ENCODE data around the gene STAC. TPM values are rescaled to one million over a fixed set of nuclear protein-coding genes. Genes with fewer than 3 reads are reported as not detected.

Gene STAC
- total and polyA plus RNA-seq, 2 donors (not counting 3 experiments of a cell fraction or from before 2014, with no cell fraction given): 0.03 to 0.88 TPM

DNA sequence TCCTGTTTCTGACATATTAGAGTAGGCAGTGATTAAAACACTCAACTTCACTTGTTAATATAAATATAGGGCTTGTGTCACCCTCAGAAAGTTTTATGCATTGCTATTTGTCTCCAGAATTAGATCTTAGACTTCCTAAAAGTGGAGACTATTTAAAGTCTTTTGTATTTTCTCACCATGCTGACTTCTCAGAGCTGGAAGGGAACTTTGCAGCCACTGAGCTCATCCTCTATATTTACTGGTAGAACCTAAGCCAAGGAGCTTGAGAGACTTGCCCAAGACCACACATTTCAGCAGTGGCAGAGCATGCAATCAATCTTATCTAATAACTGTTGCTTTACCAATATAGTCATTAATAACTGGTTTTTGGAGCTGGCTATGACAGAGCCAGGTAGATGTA, 53.2 kb downstream of the STAC start:
- Histone ChIP-seq H3K9me3 (replicated peaks; ENCODE audit: control insufficient read depth, insufficient read depth, low read length) (no peaks in the 10 kb centered on the region), H3K79me2 (ENCODE audit: control insufficient read depth, insufficient read depth, low read length) (no peaks in the 10 kb centered on the region), H3K4me2 (ENCODE audit: insufficient read depth, low read length) (no peak overlapping the region), H3K36me3 (ENCODE audit: control insufficient read depth in 2 of 2, extremely low read depth in 1 of 2, insufficient read depth in 2 of 2, low read length in 2 of 2) (no peaks in the 10 kb centered on the region), H3K4me3 (replicated peaks in 1 of 3; ENCODE audit: insufficient read depth in 1 of 3, low read depth in 1 of 3, low read length in 3 of 3) (no peak overlapping the region), H3K9me1 (replicated peaks; ENCODE audit: control insufficient read depth, extremely low read depth, insufficient read depth, low read length) (no peaks in the 10 kb centered on the region), H3K9ac (replicated peaks; ENCODE audit: extremely low read depth, insufficient read depth, low read length) (no peak overlapping the region), H3K27ac (ENCODE audit: insufficient read depth, low read depth, low read length) (no peak overlapping the region), H2AFZ (ENCODE audit: low read depth, low read length) (no peak overlapping the region), H4K20me1 (replicated peaks; ENCODE audit: control insufficient read depth, extremely low read depth, insufficient read depth, low read length) (no peaks in the 10 kb centered on the region), H3K27me3 (ENCODE audit: control insufficient read depth in 2 of 2, insufficient read depth in 2 of 2, low read length in 2 of 2) (no peaks in the 10 kb centered on the region), H3K4me1 (ENCODE audit: control insufficient read depth, extremely low read depth, insufficient read depth, low read length) (no peaks in the 10 kb centered on the region)
- ChIA-PET CTCF (no interaction called here), POLR2A (no interaction called here)
- no TSS peak for BruUV-seq (replicated peaks)
- dilution Hi-C loops (cut with MboI; ENCODE audit: extremely low pct_ligation_motif_present, low sequenced_read_pairs) (no loop called here), intact Hi-C loops (cut with micrococcal nuclease) (no loop called here)
- DNase-seq (ENCODE audit: low read depth, low spot score) (no peak), FAIRE-seq (no peak)
- TF ChIP-seq GATA2 (IDR thresholded peaks at IDR 0.05; ENCODE audit: insufficient read depth, insufficient read length, low read depth, low read length) (no peak), POLR2AphosphoS5 (IDR thresholded peaks at IDR 0.05; ENCODE audit: insufficient read depth, low read depth, low read length) (no peak), JUN (IDR thresholded peaks at IDR 0.05; ENCODE audit: borderline replicate concordance, insufficient read depth, insufficient read length, low read depth) (no peak), POLR2A (IDR thresholded peaks at IDR 0.05; ENCODE audit: low read depth, low read length) (no peak)

DNA sequence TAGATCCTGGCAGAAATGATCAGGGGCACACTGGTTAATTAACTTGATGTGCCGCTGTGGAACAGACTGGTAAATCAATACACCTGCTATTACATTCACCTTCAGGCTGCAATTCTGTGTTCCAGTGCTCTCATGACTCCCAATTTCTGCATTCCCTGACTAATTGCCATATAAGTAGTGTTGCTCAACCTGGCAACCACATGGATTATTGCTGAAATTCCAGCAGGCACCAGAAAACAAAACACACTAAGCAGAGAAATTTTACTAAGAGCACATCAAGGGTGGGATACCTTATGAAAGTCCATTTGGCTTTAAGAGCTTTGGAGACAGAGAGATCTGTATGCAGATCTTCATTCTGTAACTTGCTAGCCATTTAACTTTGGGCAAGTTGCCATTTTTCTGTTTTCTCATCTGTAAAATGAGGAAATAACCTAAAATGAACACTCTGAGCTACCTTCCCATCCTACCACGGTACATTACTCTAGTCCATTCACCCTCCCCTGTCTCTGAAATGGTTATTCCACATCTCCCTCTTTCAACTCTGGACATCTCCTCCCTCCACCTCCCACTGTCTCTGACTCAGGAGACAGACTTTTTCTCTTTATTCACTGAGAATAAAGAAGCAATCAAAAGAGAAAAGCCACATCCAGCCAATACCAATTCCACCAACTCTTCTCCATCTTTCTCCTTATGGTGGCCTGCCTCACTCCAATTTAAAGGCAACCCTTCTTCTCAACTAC, 54.6 kb downstream of the STAC start:
- Histone ChIP-seq H2AFZ (ENCODE audit: low read depth, low read length) (no peak overlapping the region), H3K9me1 (replicated peaks; ENCODE audit: control insufficient read depth, extremely low read depth, insufficient read depth, low read length) (no peaks in the 10 kb centered on the region), H3K4me1 (ENCODE audit: control insufficient read depth, extremely low read depth, insufficient read depth, low read length) (no peaks in the 10 kb centered on the region), H3K79me2 (ENCODE audit: control insufficient read depth, insufficient read depth, low read length) (no peaks in the 10 kb centered on the region), H3K4me3 (replicated peaks in 1 of 3; ENCODE audit: insufficient read depth in 1 of 3, low read depth in 1 of 3, low read length in 3 of 3) (no peak overlapping the region), H3K4me2 (ENCODE audit: insufficient read depth, low read length) (no peak overlapping the region), H3K9ac (replicated peaks; ENCODE audit: extremely low read depth, insufficient read depth, low read length) (no peak overlapping the region), H4K20me1 (replicated peaks; ENCODE audit: control insufficient read depth, extremely low read depth, insufficient read depth, low read length) (no peaks in the 10 kb centered on the region), H3K36me3 (ENCODE audit: control insufficient read depth in 2 of 2, extremely low read depth in 1 of 2, insufficient read depth in 2 of 2, low read length in 2 of 2) (no peaks in the 10 kb centered on the region), H3K9me3 (replicated peaks; ENCODE audit: control insufficient read depth, insufficient read depth, low read length) (no peaks in the 10 kb centered on the region), H3K27ac (ENCODE audit: insufficient read depth, low read depth, low read length) (no peak overlapping the region), H3K27me3 (ENCODE audit: control insufficient read depth in 2 of 2, insufficient read depth in 2 of 2, low read length in 2 of 2) (no peaks in the 10 kb centered on the region)
- dilution Hi-C loops (cut with MboI; ENCODE audit: extremely low pct_ligation_motif_present, low sequenced_read_pairs) (no loop called here), intact Hi-C loops (cut with micrococcal nuclease) (no loop called here)
- BruUV-seq (replicated peaks): no TSS peak
- FAIRE-seq (no peak), DNase-seq (ENCODE audit: low read depth, low spot score) (no peak)
- no peak for TF ChIP-seq GATA2 (IDR thresholded peaks at IDR 0.05; ENCODE audit: insufficient read depth, insufficient read length, low read depth, low read length)
- TF ChIP-seq JUN (IDR thresholded peaks at IDR 0.05; ENCODE audit: borderline replicate concordance, insufficient read depth, insufficient read length, low read depth): no peak
- TF ChIP-seq POLR2AphosphoS5 (IDR thresholded peaks at IDR 0.05; ENCODE audit: insufficient read depth, low read depth, low read length): no peak
- TF ChIP-seq POLR2A (IDR thresholded peaks at IDR 0.05; ENCODE audit: low read depth, low read length): no peak
- TF ChIP-seq MYC (IDR thresholded peaks at IDR 0.05; ENCODE audit: low read depth, low read length): no peak
- no peak for TF ChIP-seq EZH2 (IDR thresholded peaks at IDR 0.05; ENCODE audit: borderline replicate concordance, low read depth, low read length, severe bottlenecking)
- TF ChIP-seq, protein P1, sequence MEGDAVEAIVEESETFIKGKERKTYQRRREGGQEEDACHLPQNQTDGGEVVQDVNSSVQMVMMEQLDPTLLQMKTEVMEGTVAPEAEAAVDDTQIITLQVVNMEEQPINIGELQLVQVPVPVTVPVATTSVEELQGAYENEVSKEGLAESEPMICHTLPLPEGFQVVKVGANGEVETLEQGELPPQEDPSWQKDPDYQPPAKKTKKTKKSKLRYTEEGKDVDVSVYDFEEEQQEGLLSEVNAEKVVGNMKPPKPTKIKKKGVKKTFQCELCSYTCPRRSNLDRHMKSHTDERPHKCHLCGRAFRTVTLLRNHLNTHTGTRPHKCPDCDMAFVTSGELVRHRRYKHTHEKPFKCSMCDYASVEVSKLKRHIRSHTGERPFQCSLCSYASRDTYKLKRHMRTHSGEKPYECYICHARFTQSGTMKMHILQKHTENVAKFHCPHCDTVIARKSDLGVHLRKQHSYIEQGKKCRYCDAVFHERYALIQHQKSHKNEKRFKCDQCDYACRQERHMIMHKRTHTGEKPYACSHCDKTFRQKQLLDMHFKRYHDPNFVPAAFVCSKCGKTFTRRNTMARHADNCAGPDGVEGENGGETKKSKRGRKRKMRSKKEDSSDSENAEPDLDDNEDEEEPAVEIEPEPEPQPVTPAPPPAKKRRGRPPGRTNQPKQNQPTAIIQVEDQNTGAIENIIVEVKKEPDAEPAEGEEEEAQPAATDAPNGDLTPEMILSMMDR (IDR thresholded peaks at IDR 0.05; ENCODE audit: extremely low read depth in 1 of 2, insufficient read depth in 1 of 2, low read depth in 1 of 2, low read length in 2 of 2): no peak
- TF ChIP-seq, protein P2, sequence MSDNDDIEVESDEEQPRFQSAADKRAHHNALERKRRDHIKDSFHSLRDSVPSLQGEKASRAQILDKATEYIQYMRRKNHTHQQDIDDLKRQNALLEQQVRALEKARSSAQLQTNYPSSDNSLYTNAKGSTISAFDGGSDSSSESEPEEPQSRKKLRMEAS (IDR thresholded peaks at IDR 0.05; ENCODE audit: insufficient read depth, insufficient read length): no peak
- TF ChIP-seq FOS (IDR thresholded peaks at IDR 0.05; ENCODE audit: borderline replicate concordance, insufficient read depth, low read length): no peak
- ChIA-PET POLR2A (no interaction called here), CTCF (no interaction called here)

Measured in endothelial cell of umbilical vein (primary cell).